Ovary (tissue), 3 donors: Measurements from ENCODE around the gene AQP7.

Source experiments
- EP300 ChIP-seq: sonication (generic); formaldehyde crosslinking; IDR thresholded peaks from one replicate; pipeline ENCODE4 v1.6.1; 2017; ENCODE audit warnings: antibody characterized with exemption
- TF ChIP-seq, protein P1 (sequence below), 3 donors: fragments of 450-650 bp in 2 of 3; fragments of 200-600 bp in 1 of 3; IDR thresholded peaks; one replicate each; pipeline versions ENCODE4 v1.5.1 to v1.8.0; 2016 to 2022; ENCODE audit warnings: antibody characterized with exemption in 3 of 3, mild to moderate bottlenecking in 1 of 3
- donor health status: DM: no; HTN: no; CAD: no.

DNA sequence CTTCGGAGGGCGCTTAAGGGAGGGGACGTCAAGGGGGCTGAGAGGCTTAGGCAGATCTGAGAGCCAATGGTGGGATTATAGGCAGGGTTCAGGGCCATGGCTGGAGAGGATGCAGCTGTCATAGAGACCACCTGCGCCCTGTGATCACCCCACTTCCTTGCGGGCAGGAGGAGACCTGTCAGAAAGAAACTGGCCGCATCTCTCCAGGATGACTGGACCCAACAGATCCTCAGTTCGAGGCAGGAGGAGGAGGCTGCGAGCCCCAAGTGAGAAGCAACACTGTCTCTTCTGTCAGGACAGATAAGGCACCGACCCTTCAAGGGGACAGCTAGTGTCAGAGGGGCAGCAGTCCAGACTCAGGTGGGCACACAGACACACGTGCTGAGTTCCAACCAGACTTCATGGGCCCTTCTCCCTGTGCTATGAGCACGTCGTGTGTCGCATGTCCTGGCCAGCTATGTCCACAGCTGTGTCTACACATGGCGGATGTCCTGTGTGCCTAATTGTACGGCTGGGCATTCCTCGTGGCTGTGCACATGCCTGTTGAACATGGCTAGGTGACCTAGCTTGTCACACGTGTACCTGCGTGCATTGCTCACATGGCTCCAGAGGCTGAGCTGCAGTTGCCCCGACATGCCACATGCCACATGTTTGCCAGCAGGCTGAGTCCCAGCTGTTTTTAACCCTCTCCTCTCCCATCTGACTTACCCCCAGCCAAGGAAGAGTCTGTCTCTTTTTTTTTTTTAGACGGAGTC lies 45.6 kb upstream of the AQP7 start:
- TF ChIP-seq, protein P1, sequence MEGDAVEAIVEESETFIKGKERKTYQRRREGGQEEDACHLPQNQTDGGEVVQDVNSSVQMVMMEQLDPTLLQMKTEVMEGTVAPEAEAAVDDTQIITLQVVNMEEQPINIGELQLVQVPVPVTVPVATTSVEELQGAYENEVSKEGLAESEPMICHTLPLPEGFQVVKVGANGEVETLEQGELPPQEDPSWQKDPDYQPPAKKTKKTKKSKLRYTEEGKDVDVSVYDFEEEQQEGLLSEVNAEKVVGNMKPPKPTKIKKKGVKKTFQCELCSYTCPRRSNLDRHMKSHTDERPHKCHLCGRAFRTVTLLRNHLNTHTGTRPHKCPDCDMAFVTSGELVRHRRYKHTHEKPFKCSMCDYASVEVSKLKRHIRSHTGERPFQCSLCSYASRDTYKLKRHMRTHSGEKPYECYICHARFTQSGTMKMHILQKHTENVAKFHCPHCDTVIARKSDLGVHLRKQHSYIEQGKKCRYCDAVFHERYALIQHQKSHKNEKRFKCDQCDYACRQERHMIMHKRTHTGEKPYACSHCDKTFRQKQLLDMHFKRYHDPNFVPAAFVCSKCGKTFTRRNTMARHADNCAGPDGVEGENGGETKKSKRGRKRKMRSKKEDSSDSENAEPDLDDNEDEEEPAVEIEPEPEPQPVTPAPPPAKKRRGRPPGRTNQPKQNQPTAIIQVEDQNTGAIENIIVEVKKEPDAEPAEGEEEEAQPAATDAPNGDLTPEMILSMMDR (IDR thresholded peaks at IDR 0.05), result no peak
- no peak for TF ChIP-seq EP300
